Activated gamma-delta T cell (primary cell): ENCODE data around the gene SCUBE2.

Experiments used
- DNase-seq: peaks from one replicate; lab custom pipeline; 2025; lab: John Stamatoyannopoulos, UW

The SCUBE2 gene

GRCh38 chr11:9075556-9075955 is 15.8 kb downstream of the SCUBE2 start:
- DNase-seq: no peak

DNA sequence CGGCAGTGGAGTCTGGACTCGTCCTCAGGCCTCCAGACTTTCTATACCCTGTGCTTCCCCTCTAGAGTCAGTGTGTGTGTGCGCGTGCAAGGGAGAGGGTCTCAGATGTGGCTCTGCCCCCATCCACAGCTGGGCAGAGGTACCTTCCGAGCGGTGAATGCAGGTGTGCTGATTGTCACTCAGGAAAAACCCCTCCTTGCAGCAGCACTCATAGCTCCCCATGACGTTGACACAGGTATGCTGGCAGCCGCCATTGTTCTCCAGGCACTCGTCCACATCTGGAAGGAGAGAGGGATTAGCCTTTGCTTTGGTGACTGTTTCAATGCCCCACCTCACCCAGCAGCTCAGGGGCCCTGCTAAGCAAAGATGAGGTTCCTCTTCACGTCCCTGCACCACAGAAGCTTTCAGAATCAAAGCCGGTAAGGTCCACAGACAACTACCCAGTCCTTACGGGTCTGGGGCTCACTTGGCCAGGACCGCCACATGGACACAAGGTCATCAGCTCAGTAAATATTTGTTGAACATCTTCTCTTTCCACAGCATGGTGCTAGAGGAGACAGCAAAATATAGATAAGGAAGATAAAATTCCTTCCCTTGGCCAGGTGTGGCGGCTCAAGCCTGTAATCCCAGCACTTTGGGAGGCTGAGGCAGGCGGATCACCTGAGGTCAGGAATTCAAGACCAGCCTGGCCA is 16.9 kb downstream of the SCUBE2 start:
- no peak for DNase-seq

DNA sequence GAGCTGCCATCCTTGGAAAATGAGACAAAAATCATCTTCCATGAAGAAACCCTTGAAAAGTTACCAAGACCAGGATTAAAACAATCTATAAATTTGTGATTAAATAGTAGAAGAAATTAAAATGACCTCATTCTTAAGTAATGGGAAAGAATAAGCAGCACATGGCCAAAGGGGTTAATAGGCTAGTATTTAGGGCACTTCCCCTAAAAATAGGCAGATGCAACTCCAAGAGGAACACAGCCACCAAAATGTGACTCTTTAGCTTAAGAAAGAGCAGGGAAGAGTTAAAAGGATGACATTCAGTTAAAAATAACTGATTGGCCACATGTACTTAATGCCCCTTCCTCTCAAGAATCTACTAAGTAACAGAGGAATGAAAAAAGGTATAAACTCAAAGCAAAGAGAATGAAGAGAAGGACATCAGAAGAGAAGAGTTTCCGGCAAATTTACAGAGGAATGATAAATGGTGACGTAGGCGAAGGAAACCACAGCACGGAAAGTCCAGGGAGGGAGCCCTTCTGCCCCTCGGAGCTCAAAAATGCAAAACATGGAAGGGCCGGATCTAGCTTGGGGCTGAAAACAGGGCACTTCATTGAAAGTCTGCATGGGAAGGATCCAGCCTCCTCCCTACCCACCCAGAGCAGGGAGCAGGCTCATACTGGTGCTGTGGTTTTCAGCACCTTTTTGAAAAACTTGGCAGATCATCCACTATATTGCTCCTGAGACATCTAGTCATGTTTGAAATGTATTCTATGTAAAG is 17.8 kb downstream of the SCUBE2 start:
- DNase-seq: no peak

DNA sequence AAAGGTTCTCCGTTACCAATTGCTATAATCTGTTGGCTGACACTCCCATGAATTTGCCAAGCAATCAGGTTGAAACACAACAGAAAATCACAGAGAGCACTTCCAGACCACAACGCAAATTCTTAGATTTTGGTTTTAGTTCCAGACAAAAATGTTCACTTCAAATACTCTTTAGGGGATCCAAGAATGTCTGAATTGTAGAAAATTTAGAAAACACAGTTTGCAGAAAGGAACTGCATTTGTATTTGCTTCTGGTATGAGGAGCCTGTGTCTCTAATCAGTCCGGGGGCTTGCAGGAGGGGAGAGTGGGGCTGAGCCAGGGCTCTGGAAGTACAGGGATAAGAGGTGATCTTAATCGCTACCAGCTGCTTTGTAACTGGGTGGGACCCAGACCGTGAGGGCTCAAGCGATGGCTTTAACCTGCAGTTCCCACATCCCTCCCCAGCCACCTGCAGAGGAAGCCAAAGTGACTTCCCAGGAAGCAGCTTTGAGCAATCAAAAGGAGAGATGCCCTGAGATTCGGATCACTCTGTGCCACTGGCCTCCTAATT is 18.7 kb downstream of the SCUBE2 start:
- no peak for DNase-seq

- DNase-seq: no peak
Observed at GRCh38 chr11:9071692-9072091, 19.7 kb downstream of the SCUBE2 start.

DNA sequence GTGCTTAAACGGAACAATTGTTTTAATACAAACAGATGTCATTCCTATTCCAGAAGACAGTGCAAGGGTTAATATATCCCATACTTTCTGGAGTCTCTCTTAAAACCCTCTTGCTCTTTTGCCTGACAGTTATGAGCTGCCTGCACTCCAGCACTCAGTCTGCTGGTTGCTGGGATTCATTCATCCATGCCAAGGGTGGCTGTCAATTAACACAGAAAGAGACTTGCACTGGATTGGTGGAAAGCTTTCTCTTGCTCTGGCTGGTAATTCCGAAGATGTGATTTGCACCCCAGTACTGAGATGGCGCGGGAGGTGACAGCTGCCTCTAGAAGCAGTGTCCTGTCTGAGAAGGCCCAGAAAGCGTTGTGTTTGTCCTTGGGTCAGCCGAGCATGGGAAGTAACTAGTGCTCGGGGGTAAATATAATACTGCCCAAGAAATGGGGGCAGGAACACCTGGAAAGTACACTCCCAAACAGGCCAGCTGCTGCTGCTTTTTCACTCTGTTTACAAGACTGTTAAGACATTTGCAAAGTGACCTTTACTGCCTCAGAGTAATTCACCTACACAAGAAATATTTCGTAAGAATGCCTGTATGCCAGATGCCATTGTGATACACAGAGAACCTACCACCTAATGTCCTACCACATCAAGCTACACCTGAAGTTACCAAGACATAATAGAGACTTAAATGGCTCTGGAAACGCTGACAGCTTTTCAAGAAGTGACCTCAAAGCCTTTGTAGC is 20.5 kb downstream of the SCUBE2 start:
- no peak for DNase-seq

DNA sequence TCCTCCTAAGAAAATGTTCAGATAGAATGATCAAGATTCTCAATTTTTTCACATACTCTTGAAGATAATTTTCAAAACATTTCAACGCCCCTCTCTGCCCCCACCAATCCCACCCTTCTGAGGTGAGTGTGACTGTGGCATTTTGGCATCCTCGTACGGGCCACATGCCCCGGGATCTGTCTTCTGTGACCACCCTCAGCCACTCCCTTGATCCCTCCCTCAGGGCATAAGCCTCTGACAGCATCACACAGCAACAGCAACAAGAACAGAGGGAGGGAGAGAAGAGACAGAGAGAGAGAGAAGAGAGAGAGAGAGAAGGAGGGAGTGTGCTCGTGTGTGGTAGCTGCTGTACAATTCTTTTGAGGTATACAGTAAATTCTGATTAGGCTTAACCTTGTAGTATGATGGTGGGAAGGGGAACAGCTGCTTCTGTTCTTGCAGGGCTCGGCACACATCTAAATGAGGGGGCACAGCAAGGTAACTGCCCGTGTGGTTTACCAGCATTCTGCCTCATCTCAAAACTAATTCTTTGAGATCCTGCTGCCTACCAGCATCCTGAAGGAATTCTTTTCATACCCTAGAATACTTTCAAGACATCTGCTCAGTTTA is 21.4 kb downstream of the SCUBE2 start:
- no peak for DNase-seq

GRCh38 chr11:9069256-9069655 is 22.1 kb downstream of the SCUBE2 start:
- no peak for DNase-seq

DNA sequence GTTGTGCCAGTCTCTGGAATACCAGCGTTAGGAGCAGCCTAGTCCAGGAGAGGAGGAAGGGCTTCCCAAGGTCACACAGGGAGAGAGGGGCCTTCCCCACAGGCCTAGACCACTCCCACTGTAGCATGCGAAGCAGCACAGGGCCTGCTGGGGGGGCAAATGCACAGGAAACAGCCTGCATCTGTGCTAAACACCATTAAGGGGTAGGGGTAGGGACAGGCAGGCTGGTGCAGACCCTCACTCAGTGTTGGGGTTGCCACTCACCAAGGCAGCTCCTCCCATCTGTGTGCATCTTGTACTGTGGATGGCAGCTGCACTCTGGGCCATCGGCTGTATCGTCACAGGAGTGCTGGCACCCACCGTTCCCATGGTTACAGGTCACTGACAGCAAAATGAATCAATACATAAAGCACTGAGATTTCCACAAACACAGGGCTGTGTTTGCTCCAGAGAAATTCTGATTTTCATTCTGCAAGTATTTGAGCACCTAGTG is 24.9 kb downstream of the SCUBE2 start:
- no peak for DNase-seq

GRCh38 chr11:9065607-9066432 is 25.6 kb downstream of the SCUBE2 start:
- DNase-seq: no peak

DNA sequence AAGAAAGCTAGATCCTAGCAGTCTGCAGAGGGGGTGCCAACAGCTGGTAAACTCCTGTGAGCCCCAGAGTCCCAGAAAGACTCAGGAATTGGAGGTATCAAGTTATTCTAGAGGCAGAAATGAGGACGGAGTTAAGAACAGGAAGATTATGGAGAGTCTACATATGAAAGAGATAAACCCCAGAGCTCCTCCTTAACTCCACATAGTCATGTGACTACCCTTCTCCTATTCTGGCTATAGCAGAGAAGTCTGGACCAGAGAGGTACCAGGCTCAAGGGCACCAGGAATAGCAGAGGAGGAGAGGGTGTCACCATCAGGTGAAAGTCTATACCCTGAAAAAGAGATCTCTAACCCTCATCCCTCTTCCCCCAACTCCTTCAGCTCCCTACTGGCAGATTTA is 29.6 kb downstream of the SCUBE2 start:
- no peak for DNase-seq

DNA sequence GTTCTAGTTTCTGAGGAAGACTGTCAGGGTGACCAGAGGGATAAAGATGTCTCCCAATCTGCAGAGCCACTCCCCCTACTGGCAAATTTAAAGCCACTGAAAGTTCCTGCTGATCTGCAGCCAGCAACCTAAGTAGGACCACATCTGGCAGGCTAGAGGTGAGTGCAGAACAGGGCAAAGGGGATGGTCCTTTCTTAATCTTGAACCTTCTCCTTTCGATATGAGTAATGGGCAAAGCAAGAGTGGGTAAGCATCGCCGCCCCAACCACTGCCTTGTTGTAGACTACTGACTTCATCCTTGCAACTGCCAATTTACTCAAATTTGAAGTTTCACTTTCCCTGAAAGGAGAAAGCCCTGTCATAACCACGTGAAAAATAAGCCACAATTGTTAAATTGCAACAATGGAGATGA is 30.7 kb downstream of the SCUBE2 start:
- no peak for DNase-seq

GRCh38 chr11:9059406-9059805 is 32.0 kb downstream of the SCUBE2 start:
- DNase-seq: no peak

- no peak for DNase-seq
Observed at GRCh38 chr11:9057888-9058287, 33.5 kb downstream of the SCUBE2 start.

DNA sequence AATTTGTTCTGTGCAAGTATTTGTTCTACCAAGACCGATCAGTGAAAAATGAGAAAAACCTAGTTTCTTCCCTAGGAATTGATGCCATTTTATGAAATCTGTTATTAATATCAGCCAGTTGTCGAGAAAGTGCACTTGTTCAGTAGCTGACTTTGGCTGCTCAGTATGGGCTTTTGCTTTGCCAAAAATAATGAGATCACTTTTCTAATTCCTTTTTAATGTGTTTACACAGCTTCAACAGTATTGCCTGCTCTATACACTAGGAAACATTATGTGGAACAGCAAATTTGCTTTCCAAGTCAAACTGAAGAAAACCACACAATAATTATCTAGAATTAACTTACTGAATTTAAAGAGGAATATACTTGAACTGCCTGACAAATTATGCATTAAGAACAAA is 34.4 kb downstream of the SCUBE2 start:
- DNase-seq: no peak

DNA sequence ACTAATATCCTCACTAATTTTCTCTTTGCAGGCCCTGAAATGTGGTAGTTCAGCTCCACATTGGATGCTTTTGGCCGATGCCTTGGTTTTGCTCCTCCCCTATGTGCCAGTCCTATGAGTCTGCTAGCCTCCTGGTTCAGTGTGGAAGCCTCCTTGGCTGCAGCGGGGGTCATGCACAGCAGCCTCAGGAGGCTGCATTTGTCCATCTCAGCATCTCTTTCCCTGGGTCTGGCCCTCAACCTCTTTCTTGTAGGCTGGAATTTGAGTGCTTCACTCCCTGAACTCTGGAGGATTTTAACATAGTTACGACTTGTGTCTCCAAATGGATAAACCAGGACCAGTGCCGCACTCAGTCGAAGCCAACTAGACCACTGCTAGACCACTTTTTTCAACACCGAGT is 34.9 kb downstream of the SCUBE2 start:
- DNase-seq: no peak

- DNase-seq: no peak
Observed at GRCh38 chr11:9053316-9054035, 37.9 kb downstream of the SCUBE2 start.

DNA sequence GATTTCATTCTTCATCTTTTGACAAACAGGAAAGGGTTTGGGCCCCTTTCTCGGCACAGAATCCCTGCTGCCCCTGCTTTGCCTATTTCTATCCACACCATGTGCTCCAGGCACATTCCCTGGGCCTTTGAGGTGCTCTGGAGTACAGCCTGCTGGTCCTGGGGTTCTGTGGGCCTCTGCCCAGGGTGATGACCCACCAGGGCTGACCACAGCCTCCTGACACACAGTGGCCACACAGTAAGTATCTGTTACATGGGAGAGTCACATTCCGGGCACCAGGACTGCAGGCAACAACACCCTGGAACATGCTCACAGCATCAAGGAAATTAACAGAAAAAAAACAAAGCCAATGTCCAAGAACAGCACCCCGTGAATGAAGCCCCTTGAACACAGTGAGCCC is 39.1 kb downstream of the SCUBE2 start:
- DNase-seq: no peak

GRCh38 chr11:9049959-9050358 is 41.4 kb downstream of the SCUBE2 start:
- DNase-seq: no peak

DNA sequence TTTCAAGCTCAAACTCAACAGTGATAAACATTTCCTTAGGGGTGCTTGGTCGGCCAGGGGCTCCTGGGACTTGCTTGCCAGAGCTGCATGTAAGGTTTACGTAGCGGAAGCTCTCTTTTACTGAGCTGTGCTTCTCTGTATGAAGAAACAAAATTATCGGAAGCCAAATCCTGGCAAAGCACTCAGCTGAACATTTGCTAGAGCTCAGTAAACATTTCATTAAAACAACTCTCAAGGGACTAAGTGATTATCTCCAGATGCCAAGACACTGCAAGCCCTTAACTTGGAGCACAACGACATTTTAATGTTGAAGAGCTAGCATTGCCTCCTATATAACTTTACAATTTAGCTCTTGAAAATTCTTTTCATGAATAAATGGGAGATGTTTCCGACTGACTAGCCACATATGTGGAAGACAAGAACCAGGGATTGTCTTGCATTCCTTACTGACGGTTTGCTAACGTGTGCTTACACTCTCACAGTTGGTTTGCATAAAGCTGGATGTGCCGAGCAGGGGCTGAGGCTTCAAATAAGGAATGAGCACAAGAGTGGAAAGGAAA is 43.4 kb downstream of the SCUBE2 start:
- no peak for DNase-seq
